Lung (tissue), 12 donors: Measurements from ENCODE around the gene C5orf63. TPM values are rescaled to one million over a fixed set of nuclear protein-coding genes. Genes with fewer than 3 reads are reported as not detected.
"Not testable (repeated sequence)": the region's sequence is repeated elsewhere in the genome, so short reads cannot be mapped to it uniquely, and the experiment has no call there.

Experiments used
- ATAC-seq: fragments of 200-7000 bp; cut with Tn5 transposase; one replicate; pipeline ENCODE4 v1.9.1; 2020; ENCODE audit warnings: moderate number of reproducible peaks; ENCODE audit not compliant: insufficient read depth, low FRiP score
- DNase-seq, 3 donors: peaks; one replicate each; pipeline ENCODE4 v3.0.0-alpha.2; 2013 to 2017
- H3K27ac ChIP-seq, 2 donors: one replicate each; pipeline ENCODE4 v1.5.1; 2013; ENCODE audit warnings: mild to moderate bottlenecking in 2 of 2, moderate library complexity in 2 of 2, control low read depth in 1 of 2, inconsistent platforms in 1 of 2, low read depth in 1 of 2, low read length in 1 of 2
- H3K27me3 ChIP-seq, 3 donors: one replicate each; pipeline ENCODE4 v1.5.1; 2013; ENCODE audit warnings: low read length in 2 of 3; ENCODE audit not compliant: control insufficient read depth in 3 of 3, insufficient read depth in 3 of 3
- H3K36me3 ChIP-seq, 4 donors: one replicate each; pipeline ENCODE4 v1.5.1; 2013; ENCODE audit warnings: low read length in 4 of 4, mild to moderate bottlenecking in 1 of 4, moderate library complexity in 1 of 4; ENCODE audit not compliant: control insufficient read depth in 4 of 4, insufficient read depth in 4 of 4
- H3K4me1 ChIP-seq, 5 donors: one replicate each; pipeline ENCODE4 v1.5.1; 2013; ENCODE audit warnings: low read length in 5 of 5, mild to moderate bottlenecking in 2 of 5, moderate library complexity in 1 of 5; ENCODE audit not compliant: control insufficient read depth in 5 of 5, insufficient read depth in 5 of 5
- H3K4me3 ChIP-seq: one replicate; pipeline ENCODE4 v1.5.1; 2013; ENCODE audit warnings: mild to moderate bottlenecking, control low read depth, moderate library complexity
- H3K9ac ChIP-seq, 2 donors: one replicate each; pipeline ENCODE4 v1.5.1; 2013; ENCODE audit warnings: low read length in 2 of 2, control low read depth in 1 of 2; ENCODE audit not compliant: insufficient read depth in 1 of 2
- H3K9me3 ChIP-seq, 4 donors: one replicate each; pipeline ENCODE4 v1.5.1; 2013; ENCODE audit warnings: low read length in 3 of 4, mild to moderate bottlenecking in 1 of 4, moderate library complexity in 1 of 4; ENCODE audit not compliant: control insufficient read depth in 4 of 4, insufficient read depth in 3 of 4
- CTCF ChIP-seq: IDR thresholded peaks from 2 replicates; pipeline ENCODE4 v1.5.1; 2012; ENCODE audit warnings: mild to moderate bottlenecking; ENCODE audit errors: control extremely low read depth, extremely low read depth
- WGBS, 2 donors: extraction: QIAGEN DNeasy Blood & Tissue Kit; methylation state at CpG; one replicate each; pipeline ENCODE4 v1.1.7; 2013; 5-methylcytosine and 5-hydroxymethylcytosine counted together
- polyA plus RNA-seq, 2 donors: library from polyadenylated mRNA; stranded (reverse); fragments of 200-250 nt; gene quantifications; one replicate each; pipeline ENCODE4 v1.2.1, GENCODE V29; 2013
- total RNA-seq, 2 donors: library from RNA; depleted of rRNA in 1 of 2; stranded (reverse); fragments of >200 nt in 1 of 2; gene quantifications; one replicate each; pipeline ENCODE4 v1.2.1, GENCODE V29; 2014 to 2021
- donor health status: control.
- donor health status: control.
- donor health status: Bipolar disorder and iron deficiency.
- donor health status: healthy.
- donor health status: DM: yes; HTN: yes; CAD: no.

The C5orf63 gene
- total and polyA plus RNA-seq, 4 donors: 2.7 to 9.6 (median 5.8) TPM

GRCh38 chr5:127019928-127020327, 53.4 kb downstream of the C5orf63 start:
- no peak for DNase-seq
- Histone ChIP-seq H3K4me1 (peaks cover 0 to 22% (median 0%) of the 10 kb centered on the region in 5 donors), H3K27ac (no peak overlapping the region), H3K9me3 (no peaks in the 10 kb centered on the region), H3K36me3 (no peaks in the 10 kb centered on the region), H3K4me3 (no peak overlapping the region), H3K9ac (no peak overlapping the region), H3K27me3 (no peaks in the 10 kb centered on the region)
- TF ChIP-seq CTCF: no peak
- WGBS, 2 donors: 81 to 91% methylated on average over 1 of the region's 1 CpG
- ATAC-seq: no peak

GRCh38 chr5:127016722-127017121, 56.6 kb downstream of the C5orf63 start:
- not testable (repeated sequence) for H3K9ac ChIP-seq, H3K4me3 ChIP-seq, ATAC-seq, H3K27ac ChIP-seq, H3K27me3 ChIP-seq, DNase-seq, H3K9me3 ChIP-seq, H3K36me3 ChIP-seq
- peaks cover 0 to 21% (median 0%) of the 10 kb centered on the region in 5 donors for H3K4me1 ChIP-seq
- WGBS, 2 donors: 98 to 100% methylated on average over 4 of the region's 4 CpGs

GRCh38 chr5:127015716-127016115, 57.6 kb downstream of the C5orf63 start:
- no peak overlapping the region for H3K4me3 ChIP-seq
- no peaks in the 10 kb centered on the region for H3K27me3 ChIP-seq
- WGBS, 2 donors: 66 to 70% methylated on average over 4 of the region's 4 CpGs
- H3K27ac ChIP-seq: no peak overlapping the region
- DNase-seq: no peak
- no peak for ATAC-seq
- no peaks in the 10 kb centered on the region for H3K36me3 ChIP-seq
- H3K4me1 ChIP-seq: peaks cover 0 to 25% (median 0%) of the 10 kb centered on the region in 5 donors
- H3K9ac ChIP-seq: no peak overlapping the region
- no peak for TF ChIP-seq CTCF
- H3K9me3 ChIP-seq: no peaks in the 10 kb centered on the region

GRCh38 chr5:127014573-127014972, 58.7 kb downstream of the C5orf63 start:
- TF ChIP-seq CTCF: no peak
- Histone ChIP-seq H3K9ac (no peak overlapping the region), H3K27me3 (no peaks in the 10 kb centered on the region), H3K4me1 (peaks cover 0 to 23% (median 1%) of the 10 kb centered on the region in 5 donors), H3K4me3 (no peak overlapping the region), H3K36me3 (no peaks in the 10 kb centered on the region), H3K27ac (no peak overlapping the region), H3K9me3 (no peaks in the 10 kb centered on the region)
- 38 to 52% methylated on average over 1 of the region's 1 CpG for WGBS, 2 donors
- ATAC-seq (no peak), DNase-seq (no peak)
